Mesenchymal stem cell (in vitro differentiated cells and primary cell): ENCODE data around the gene OAF.

Experiments
- DNase-seq: peaks from one replicate; pipeline ENCODE4 v3.0.0-alpha.2; 2013
- H2AFZ ChIP-seq: one replicate; pipeline ENCODE4 v1.6.1; 2013; ENCODE audit warnings: low read depth, mild to moderate bottlenecking, control low read depth, inconsistent platforms, low read length, moderate library complexity
- H2AK5ac ChIP-seq: 2 replicates; pipeline ENCODE4 v1.6.1; 2013; ENCODE audit warnings: low read length, moderate library complexity, mild to moderate bottlenecking, inconsistent platforms; ENCODE audit not compliant: severe bottlenecking
- H2BK120ac ChIP-seq: one replicate; pipeline ENCODE4 v1.6.1; 2013; ENCODE audit warnings: low read depth, mild to moderate bottlenecking, inconsistent platforms, low read length, moderate library complexity
- H2BK12ac ChIP-seq, 2 experiments: one replicate each; pipeline ENCODE4 v1.6.1; 2013; ENCODE audit warnings: inconsistent platforms in 2 of 2, low read length in 2 of 2, mild to moderate bottlenecking in 2 of 2, moderate library complexity in 2 of 2, control low read depth in 1 of 2
- H2BK15ac ChIP-seq: one replicate; pipeline ENCODE4 v1.6.1; 2013; ENCODE audit warnings: mild to moderate bottlenecking, low read depth, inconsistent platforms; ENCODE audit not compliant: poor library complexity, severe bottlenecking
- H2BK5ac ChIP-seq: 2 replicates; pipeline ENCODE4 v1.6.1; 2013; ENCODE audit warnings: low read depth, mild to moderate bottlenecking, low read length, control low read depth, inconsistent platforms; ENCODE audit not compliant: poor library complexity, severe bottlenecking
- H3K14ac ChIP-seq, 2 experiments: one replicate each; pipeline ENCODE4 v1.6.1; 2013; ENCODE audit warnings: inconsistent platforms in 2 of 2, low read length in 2 of 2, control low read depth in 1 of 2, mild to moderate bottlenecking in 1 of 2, moderate library complexity in 1 of 2
- H3K18ac ChIP-seq, 2 experiments: one replicate each; pipeline ENCODE4 v1.6.1; 2013; ENCODE audit warnings: inconsistent platforms in 2 of 2, low read length in 2 of 2, control low read depth in 1 of 2, low read depth in 1 of 2, mild to moderate bottlenecking in 1 of 2
- H3K23ac ChIP-seq, 2 experiments: one replicate each; pipeline ENCODE4 v1.6.1; 2013; ENCODE audit warnings: inconsistent platforms in 2 of 2, low read length in 2 of 2, mild to moderate bottlenecking in 2 of 2, moderate library complexity in 2 of 2, control low read depth in 1 of 2
- H3K27ac ChIP-seq: 2 replicates; pipeline ENCODE4 v1.5.1; 2013; ENCODE audit warnings: mild to moderate bottlenecking, moderate library complexity, low read length, control low read depth, inconsistent platforms; ENCODE audit not compliant: poor library complexity, severe bottlenecking
- H3K27me3 ChIP-seq, 2 experiments: 2 replicates each; pipeline versions ENCODE4 v1.6.1 to v1.7.0; 2013; ENCODE audit warnings: low read length in 2 of 2, mild to moderate bottlenecking in 2 of 2, moderate library complexity in 2 of 2, control low read depth in 1 of 2, inconsistent platforms in 1 of 2; ENCODE audit not compliant: control insufficient read depth in 1 of 2, insufficient read depth in 1 of 2
- H3K36me3 ChIP-seq, 2 experiments: 2 replicates each; pipeline versions ENCODE4 v1.6.1 to v1.7.0; 2013; ENCODE audit warnings: low read length in 2 of 2, control low read depth in 1 of 2, inconsistent platforms in 1 of 2, low read depth in 1 of 2, mild to moderate bottlenecking in 1 of 2; ENCODE audit not compliant: insufficient read depth in 2 of 2, control insufficient read depth in 1 of 2
- H3K4ac ChIP-seq, 2 experiments: one replicate each; pipeline ENCODE4 v1.6.1; 2013; ENCODE audit warnings: inconsistent platforms in 2 of 2, low read length in 2 of 2, mild to moderate bottlenecking in 2 of 2, moderate library complexity in 2 of 2, control low read depth in 1 of 2, low read depth in 1 of 2
- H3K4me1 ChIP-seq: 2 replicates; pipeline ENCODE4 v1.6.1; 2013; ENCODE audit warnings: low read depth, low read length, control low read depth; ENCODE audit not compliant: control insufficient read depth, insufficient read depth
- H3K4me2 ChIP-seq: 2 replicates; pipeline ENCODE4 v1.6.1; 2013; ENCODE audit warnings: low read length, mild to moderate bottlenecking, inconsistent platforms; ENCODE audit not compliant: poor library complexity, severe bottlenecking
- H3K4me3 ChIP-seq, 2 experiments: 2 replicates each; pipeline versions ENCODE4 v1.5.1 to v1.7.0; 2013; ENCODE audit warnings: low read length in 2 of 2, mild to moderate bottlenecking in 2 of 2, control low read depth in 1 of 2, low read depth in 1 of 2; ENCODE audit not compliant: insufficient read depth in 1 of 2
- H3K79me1 ChIP-seq: replicated peaks from 2 replicates; pipeline ENCODE4 v1.6.1; 2013; ENCODE audit warnings: mild to moderate bottlenecking, control low read depth, low read length, inconsistent platforms; ENCODE audit not compliant: poor library complexity, severe bottlenecking
- H3K9ac ChIP-seq: 2 replicates; pipeline ENCODE4 v1.7.0; 2013; ENCODE audit warnings: mild to moderate bottlenecking, low read length, moderate library complexity
- H3K9me3 ChIP-seq: 2 replicates; pipeline ENCODE4 v1.7.0; 2013; ENCODE audit warnings: mild to moderate bottlenecking, low read length; ENCODE audit not compliant: control insufficient read depth
- H4K8ac ChIP-seq: one replicate; pipeline ENCODE4 v1.6.1; 2013; ENCODE audit warnings: inconsistent platforms, mild to moderate bottlenecking, low read length, moderate library complexity
- H4K91ac ChIP-seq: one replicate; pipeline ENCODE4 v1.6.1; 2013; ENCODE audit warnings: mild to moderate bottlenecking, low read length, inconsistent platforms
- WGBS: methylation state at CpG from one replicate; pipeline ENCODE4 v1.1.7; 2013; ENCODE audit warnings: mixed read lengths; 5-methylcytosine and 5-hydroxymethylcytosine counted together

The OAF gene

DNA sequence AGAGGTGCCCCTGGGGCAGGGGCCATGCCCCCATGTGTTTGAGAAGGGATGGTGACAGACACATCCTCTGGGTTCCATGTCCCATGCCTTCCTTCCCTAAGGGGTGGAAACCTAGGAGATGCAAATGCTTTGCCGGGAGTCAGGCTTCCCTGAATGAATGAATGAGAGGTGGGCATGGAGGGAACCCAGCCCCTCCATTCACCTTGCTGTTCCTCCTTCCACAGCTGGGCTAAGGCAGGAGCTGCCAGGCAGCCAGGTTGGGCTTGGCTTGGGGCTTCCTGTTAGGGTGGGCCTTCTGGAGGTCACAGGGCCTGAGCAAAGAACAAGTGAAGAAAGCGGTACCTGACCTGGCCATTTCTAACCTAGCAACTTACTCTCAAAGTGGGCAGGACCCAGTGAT is 30.0 kb downstream of the OAF start:
- Histone ChIP-seq H2BK12ac (no peak overlapping the region), H3K4me3 (no peak overlapping the region), H2BK120ac (no peak overlapping the region), H2BK5ac (no peak overlapping the region), H4K8ac (no peak overlapping the region), H3K23ac (no peak overlapping the region), H3K27me3 (peaks cover 52 to 91% of the 10 kb centered on the region in 2 experiments), H3K4me1 (no peaks in the 10 kb centered on the region), H3K36me3 (no peaks in the 10 kb centered on the region), H3K79me1 (no peaks in the 10 kb centered on the region), H3K4ac (no peak overlapping the region), H3K27ac (no peak overlapping the region), H3K9me3 (no peaks in the 10 kb centered on the region), H3K14ac (no peak overlapping the region), H3K9ac (no peak overlapping the region), H3K18ac (no peak overlapping the region), H2BK15ac (no peak overlapping the region), H4K91ac (no peak overlapping the region), H2AFZ (no peak overlapping the region), H3K4me2 (no peak overlapping the region), H2AK5ac (no peak overlapping the region)
- DNase-seq: no peak
- 100% methylated on average over 1 of the region's 2 CpGs for WGBS

DNA sequence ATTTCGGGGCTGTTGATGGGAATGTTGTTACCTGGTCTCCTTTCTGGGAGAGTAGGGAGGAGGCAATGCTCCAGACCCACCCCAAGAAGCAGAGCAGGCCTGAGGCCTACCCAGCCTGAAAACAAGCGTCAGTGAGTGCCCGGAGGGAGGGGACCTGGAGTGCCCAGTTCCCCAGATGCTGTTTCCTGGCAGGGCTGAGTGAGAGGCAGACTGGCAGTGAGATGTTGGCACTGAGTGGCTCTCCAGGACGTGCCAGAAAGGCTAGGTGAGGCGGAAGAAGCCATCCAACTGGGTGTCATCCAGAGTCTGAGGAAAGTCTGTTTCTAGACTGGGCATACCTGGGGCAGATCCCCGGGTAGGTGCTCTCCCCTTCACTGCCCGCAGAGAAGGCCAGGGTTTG is 30.4 kb downstream of the OAF start:
- H3K4ac ChIP-seq: no peak overlapping the region
- no peaks in the 10 kb centered on the region for H3K4me1 ChIP-seq
- H3K9ac ChIP-seq: no peak overlapping the region
- no peak overlapping the region for H2BK5ac ChIP-seq
- no peak overlapping the region for H3K4me3 ChIP-seq
- H3K4me2 ChIP-seq: no peak overlapping the region
- H3K27me3 ChIP-seq: peaks cover 52 to 93% of the 10 kb centered on the region in 2 experiments
- H3K27ac ChIP-seq: no peak overlapping the region
- H2AFZ ChIP-seq: no peak overlapping the region
- 88% methylated on average over 7 of the region's 7 CpGs for WGBS
- H3K9me3 ChIP-seq: no peaks in the 10 kb centered on the region
- H4K8ac ChIP-seq: no peak overlapping the region
- H3K14ac ChIP-seq: no peak overlapping the region
- no peak overlapping the region for H2BK15ac ChIP-seq
- H3K23ac ChIP-seq: no peak overlapping the region
- H2BK12ac ChIP-seq: no peak overlapping the region
- H4K91ac ChIP-seq: no peak overlapping the region
- H3K18ac ChIP-seq: no peak overlapping the region
- H3K36me3 ChIP-seq: no peaks in the 10 kb centered on the region
- no peaks in the 10 kb centered on the region for H3K79me1 ChIP-seq
- H2BK120ac ChIP-seq: no peak overlapping the region
- H2AK5ac ChIP-seq: no peak overlapping the region
- no peak for DNase-seq

DNA sequence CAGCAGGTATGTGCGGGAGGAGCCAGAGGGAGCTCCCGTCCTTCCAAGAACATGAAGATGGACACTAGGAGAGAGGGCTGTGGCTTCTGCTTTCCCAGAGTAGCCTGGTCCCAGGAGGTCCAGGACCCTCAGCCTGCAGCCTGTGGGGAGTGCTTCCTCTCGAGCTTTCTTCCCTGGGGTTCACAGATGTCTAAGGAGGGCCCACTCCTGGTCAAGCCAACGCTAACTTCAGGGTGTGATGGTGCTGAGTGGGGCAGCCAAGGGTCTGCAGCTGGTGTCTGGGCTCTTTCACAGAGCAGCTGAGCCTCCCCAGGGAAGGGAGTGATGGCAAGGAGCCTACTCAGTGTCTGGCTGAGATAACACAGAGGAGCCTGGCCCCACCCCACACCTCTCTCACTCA is 32.4 kb downstream of the OAF start:
- Histone ChIP-seq H3K27ac (no peak overlapping the region), H2BK12ac (no peak overlapping the region), H3K9me3 (no peaks in the 10 kb centered on the region), H3K27me3 (peaks cover 47 to 91% of the 10 kb centered on the region in 2 experiments), H2AK5ac (no peak overlapping the region), H3K18ac (no peak overlapping the region), H4K91ac (no peak overlapping the region), H3K36me3 (no peaks in the 10 kb centered on the region), H3K9ac (no peak overlapping the region), H2AFZ (no peak overlapping the region), H4K8ac (no peak overlapping the region), H3K79me1 (no peaks in the 10 kb centered on the region), H2BK120ac (no peak overlapping the region), H2BK15ac (no peak overlapping the region), H3K4ac (no peak overlapping the region), H3K4me3 (no peak overlapping the region), H3K14ac (no peak overlapping the region), H3K4me2 (no peak overlapping the region), H3K23ac (no peak overlapping the region), H2BK5ac (no peak overlapping the region), H3K4me1 (no peaks in the 10 kb centered on the region)
- DNase-seq: no peak
- 74% methylated on average over 4 of the region's 4 CpGs for WGBS

DNA sequence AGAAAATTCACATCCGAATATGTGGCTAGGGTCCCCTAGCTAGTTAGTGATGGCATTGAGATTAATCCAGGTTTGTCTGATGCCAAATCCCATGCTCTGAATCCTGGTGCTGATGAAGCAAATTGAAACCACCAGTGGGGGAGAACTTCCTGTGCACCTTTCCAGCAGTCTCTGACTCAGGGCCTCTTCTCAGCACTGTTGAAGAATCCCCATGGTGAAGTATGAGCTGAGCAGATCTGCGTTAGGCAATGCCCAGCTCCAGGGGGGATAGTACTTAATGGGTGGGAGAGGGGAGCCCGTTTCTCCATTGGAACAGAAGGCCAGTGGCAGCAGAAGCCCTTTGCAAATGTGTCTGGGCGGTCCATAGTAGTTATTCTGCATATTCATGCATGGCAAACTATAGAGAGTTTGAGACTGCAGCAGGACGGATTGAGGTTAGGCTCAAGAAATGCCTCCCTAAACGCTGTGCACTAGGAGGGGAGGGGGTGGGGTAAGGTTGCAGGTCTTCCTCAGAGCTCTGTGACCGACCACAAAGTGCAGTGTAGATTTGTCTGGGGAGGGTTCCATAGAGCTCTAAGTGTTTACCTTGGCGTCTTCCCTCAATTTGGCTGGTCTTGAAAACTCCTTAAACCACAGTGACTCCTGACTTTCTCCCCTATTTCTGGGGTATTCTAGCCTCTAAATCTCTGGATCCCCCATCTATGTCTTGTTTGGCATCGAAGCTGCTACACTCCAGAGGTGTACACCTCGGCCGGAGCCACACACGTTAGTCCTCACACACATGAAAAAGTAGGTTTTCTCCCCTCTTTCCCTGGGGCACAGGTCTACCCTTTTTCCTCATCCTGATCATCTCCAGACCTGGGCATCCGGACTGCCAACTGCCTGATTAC is 33.9 kb downstream of the OAF start:
- Histone ChIP-seq H3K14ac (no peak overlapping the region), H3K4ac (no peak overlapping the region)

More for the DNA sequence above, 33.9 kb downstream of the OAF start:
- Histone ChIP-seq H3K4me2 (no peak overlapping the region), H2AFZ (no peak overlapping the region), H2BK12ac (no peak overlapping the region), H2BK120ac (no peak overlapping the region), H2BK5ac (no peak overlapping the region), H4K8ac (no peak overlapping the region), H2BK15ac (no peak overlapping the region), H2AK5ac (no peak overlapping the region), H3K4me3 (no peak overlapping the region), H3K4me1 (peaks cover 4% of the 10 kb centered on the region), H3K9me3 (no peaks in the 10 kb centered on the region), H3K9ac (no peak overlapping the region), H4K91ac (no peak overlapping the region), H3K27ac (no peak overlapping the region), H3K79me1 (no peaks in the 10 kb centered on the region), H3K18ac (no peak overlapping the region), H3K27me3 (peaks cover 35 to 84% of the 10 kb centered on the region in 2 experiments), H3K23ac (peak overlapping the region in 1 of 2 experiments; percentile 27), H3K36me3 (no peaks in the 10 kb centered on the region)
- WGBS: 71% methylated on average over 13 of the region's 13 CpGs
- DNase-seq: no peak
